HL-60 (cell line): ENCODE measurements around the gene GFRA1.

Experiments
- DNase-seq, 2 experiments: peaks; one replicate each; pipeline ENCODE4 v3.0.0-alpha.2; 2010 to 2020; ENCODE audit warnings: low read depth in 1 of 2, low spot score in 1 of 2
- H3K27ac ChIP-seq: fragments of 250-450 bp; sonication (Bioruptor Pico); replicated peaks from 2 replicates; pipeline ENCODE4 v1.5.1; 2020; ENCODE audit warnings: mild to moderate bottlenecking, moderate library complexity
- H3K27me3 ChIP-seq: fragments of 250-450 bp; sonication (Bioruptor Pico); 2 replicates; pipeline ENCODE4 v1.5.1; 2021; ENCODE audit warnings: mild to moderate bottlenecking, moderate library complexity; ENCODE audit not compliant: insufficient read depth, poor library complexity, severe bottlenecking
- H3K4me3 ChIP-seq: replicated peaks from 2 replicates; pipeline ENCODE4 v1.5.1; 2011; ENCODE audit warnings: mild to moderate bottlenecking, control low read depth, low read length; ENCODE audit not compliant: insufficient read depth
- CTCF ChIP-seq: IDR thresholded peaks from one replicate; pipeline ENCODE4 v1.5.1; 2011; ENCODE audit warnings: low read length, control low read depth, inconsistent platforms; ENCODE audit not compliant: insufficient read depth
- GABPA ChIP-seq: IDR thresholded peaks from 2 replicates; pipeline ENCODE4 v1.6.1; 2012; ENCODE audit warnings: low read depth
- POLR2AphosphoS5 ChIP-seq: IDR thresholded peaks from 2 replicates; pipeline ENCODE4 v1.6.1; 2012; ENCODE audit warnings: low read depth
- SPI1 ChIP-seq: IDR thresholded peaks from 2 replicates; pipeline ENCODE4 v1.6.1; 2012; ENCODE audit warnings: low read depth, mild to moderate bottlenecking, borderline replicate concordance
- TF ChIP-seq, protein P1 (sequence below): IDR thresholded peaks from 2 replicates; pipeline ENCODE4 v1.6.1; 2012; ENCODE audit warnings: low read depth; ENCODE audit not compliant: insufficient replicate concordance

Gene GFRA1

DNA sequence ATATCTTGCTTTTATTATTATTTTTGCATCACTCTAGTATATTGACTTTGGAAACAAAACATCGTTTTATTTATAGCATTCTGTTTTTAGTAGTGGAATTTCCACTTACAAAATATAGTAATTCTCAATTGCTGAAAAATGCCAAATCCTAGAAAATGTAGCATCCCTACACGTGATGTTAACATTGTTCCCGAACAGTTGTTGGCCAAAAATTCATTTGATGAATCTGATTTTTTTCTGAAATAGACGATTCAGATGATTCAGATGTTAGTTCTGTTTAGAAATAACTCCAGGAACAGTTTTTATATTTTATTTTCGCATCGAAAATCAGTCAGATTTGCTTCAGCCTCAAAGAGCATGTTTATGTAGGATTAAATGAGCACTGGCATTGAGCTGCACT lies 122.4 kb downstream of the GFRA1 start:
- no peak for TF ChIP-seq GABPA
- TF ChIP-seq POLR2AphosphoS5, result no peak
- TF ChIP-seq SPI1, result no peak
- TF ChIP-seq CTCF, result no peak
- H3K27ac ChIP-seq, result no peak overlapping the region
- no peak overlapping the region for H3K4me3 ChIP-seq
- peaks cover 2% of the 10 kb centered on the region for H3K27me3 ChIP-seq
- DNase-seq, result no peak

- no peak for TF ChIP-seq GABPA
- TF ChIP-seq, protein P1, sequence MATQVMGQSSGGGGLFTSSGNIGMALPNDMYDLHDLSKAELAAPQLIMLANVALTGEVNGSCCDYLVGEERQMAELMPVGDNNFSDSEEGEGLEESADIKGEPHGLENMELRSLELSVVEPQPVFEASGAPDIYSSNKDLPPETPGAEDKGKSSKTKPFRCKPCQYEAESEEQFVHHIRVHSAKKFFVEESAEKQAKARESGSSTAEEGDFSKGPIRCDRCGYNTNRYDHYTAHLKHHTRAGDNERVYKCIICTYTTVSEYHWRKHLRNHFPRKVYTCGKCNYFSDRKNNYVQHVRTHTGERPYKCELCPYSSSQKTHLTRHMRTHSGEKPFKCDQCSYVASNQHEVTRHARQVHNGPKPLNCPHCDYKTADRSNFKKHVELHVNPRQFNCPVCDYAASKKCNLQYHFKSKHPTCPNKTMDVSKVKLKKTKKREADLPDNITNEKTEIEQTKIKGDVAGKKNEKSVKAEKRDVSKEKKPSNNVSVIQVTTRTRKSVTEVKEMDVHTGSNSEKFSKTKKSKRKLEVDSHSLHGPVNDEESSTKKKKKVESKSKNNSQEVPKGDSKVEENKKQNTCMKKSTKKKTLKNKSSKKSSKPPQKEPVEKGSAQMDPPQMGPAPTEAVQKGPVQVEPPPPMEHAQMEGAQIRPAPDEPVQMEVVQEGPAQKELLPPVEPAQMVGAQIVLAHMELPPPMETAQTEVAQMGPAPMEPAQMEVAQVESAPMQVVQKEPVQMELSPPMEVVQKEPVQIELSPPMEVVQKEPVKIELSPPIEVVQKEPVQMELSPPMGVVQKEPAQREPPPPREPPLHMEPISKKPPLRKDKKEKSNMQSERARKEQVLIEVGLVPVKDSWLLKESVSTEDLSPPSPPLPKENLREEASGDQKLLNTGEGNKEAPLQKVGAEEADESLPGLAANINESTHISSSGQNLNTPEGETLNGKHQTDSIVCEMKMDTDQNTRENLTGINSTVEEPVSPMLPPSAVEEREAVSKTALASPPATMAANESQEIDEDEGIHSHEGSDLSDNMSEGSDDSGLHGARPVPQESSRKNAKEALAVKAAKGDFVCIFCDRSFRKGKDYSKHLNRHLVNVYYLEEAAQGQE, result no peak
- no peak for TF ChIP-seq SPI1
- TF ChIP-seq POLR2AphosphoS5, result no peak
- TF ChIP-seq CTCF, result no peak
- no peak for DNase-seq
- Histone ChIP-seq H3K27me3 (peaks cover 2% of the 10 kb centered on the region), H3K27ac (no peak overlapping the region), H3K4me3 (no peak overlapping the region)
Measured at GRCh38 chr10:116147147-116147905, 125.7 kb downstream of the GFRA1 start.

- Histone ChIP-seq H3K27me3 (peaks cover 2% of the 10 kb centered on the region), H3K27ac (no peak overlapping the region), H3K4me3 (no peak overlapping the region)
- TF ChIP-seq CTCF (no peak), GABPA (no peak), POLR2AphosphoS5 (no peak), SPI1 (no peak)
- TF ChIP-seq, protein P1, result no peak
- DNase-seq, result no peak
Measured at GRCh38 chr10:116146372-116147140, 126.5 kb downstream of the GFRA1 start.
